Gastroesophageal sphincter (tissue), 3 donors: ENCODE measurements around the gene CTIF.

Experiments
- EP300 ChIP-seq: sonication (generic); formaldehyde crosslinking; IDR thresholded peaks from one replicate; pipeline ENCODE4 v1.6.1; 2017; ENCODE audit warnings: antibody characterized with exemption, mild to moderate bottlenecking
- POLR2A ChIP-seq, 2 donors: fragments of 450-650 bp; IDR thresholded peaks; one replicate each; pipeline ENCODE4 v1.6.1; 2017; ENCODE audit warnings: antibody characterized with exemption in 2 of 2, mild to moderate bottlenecking in 2 of 2, moderate library complexity in 1 of 2
- TF ChIP-seq, protein P1 (sequence below), 4 experiments: fragments of 200-600 bp in 2 of 4; fragments of 450-650 bp in 2 of 4; sonication (generic) in 1 of 4; IDR thresholded peaks; one replicate each; pipeline ENCODE4 v1.5.1; 2017 to 2019; ENCODE audit warnings: antibody characterized with exemption in 4 of 4, mild to moderate bottlenecking in 2 of 4, moderate library complexity in 2 of 4

DNA sequence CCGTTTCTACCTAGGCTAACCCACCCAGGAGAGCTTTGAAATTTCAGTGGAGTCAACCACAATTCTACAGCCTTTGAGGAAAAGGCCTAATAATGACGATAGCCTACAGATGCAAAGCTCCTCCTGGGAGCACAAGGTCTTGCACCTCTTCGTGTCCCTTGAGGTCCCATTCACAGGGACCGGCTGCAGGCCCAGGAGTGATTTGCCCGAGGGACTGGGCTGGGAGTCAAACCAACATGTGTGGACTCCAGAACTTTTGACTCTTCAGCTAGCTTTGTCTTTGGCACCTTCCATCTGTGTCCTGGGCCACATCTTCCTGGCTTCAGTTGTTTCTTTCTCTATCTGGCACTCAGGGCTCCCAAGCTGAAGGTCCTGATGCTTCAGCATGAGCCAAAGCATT, 335.4 kb downstream of the CTIF start:
- TF ChIP-seq POLR2A (IDR thresholded peaks at IDR 0.05) (no peak), EP300 (no peak)
- TF ChIP-seq, protein P1, sequence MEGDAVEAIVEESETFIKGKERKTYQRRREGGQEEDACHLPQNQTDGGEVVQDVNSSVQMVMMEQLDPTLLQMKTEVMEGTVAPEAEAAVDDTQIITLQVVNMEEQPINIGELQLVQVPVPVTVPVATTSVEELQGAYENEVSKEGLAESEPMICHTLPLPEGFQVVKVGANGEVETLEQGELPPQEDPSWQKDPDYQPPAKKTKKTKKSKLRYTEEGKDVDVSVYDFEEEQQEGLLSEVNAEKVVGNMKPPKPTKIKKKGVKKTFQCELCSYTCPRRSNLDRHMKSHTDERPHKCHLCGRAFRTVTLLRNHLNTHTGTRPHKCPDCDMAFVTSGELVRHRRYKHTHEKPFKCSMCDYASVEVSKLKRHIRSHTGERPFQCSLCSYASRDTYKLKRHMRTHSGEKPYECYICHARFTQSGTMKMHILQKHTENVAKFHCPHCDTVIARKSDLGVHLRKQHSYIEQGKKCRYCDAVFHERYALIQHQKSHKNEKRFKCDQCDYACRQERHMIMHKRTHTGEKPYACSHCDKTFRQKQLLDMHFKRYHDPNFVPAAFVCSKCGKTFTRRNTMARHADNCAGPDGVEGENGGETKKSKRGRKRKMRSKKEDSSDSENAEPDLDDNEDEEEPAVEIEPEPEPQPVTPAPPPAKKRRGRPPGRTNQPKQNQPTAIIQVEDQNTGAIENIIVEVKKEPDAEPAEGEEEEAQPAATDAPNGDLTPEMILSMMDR (IDR thresholded peaks at IDR 0.05), result no peak
